GM12878 (cell line): ENCODE results near the gene TRIM72. TPM values are rescaled to one million over a fixed set of nuclear protein-coding genes. Genes with fewer than 3 reads are reported as not detected.

ENCODE experiments used
- ATAC-seq: fragments of 200-7000 bp; cut with Tn5 transposase; 3 replicates; pipeline ENCODE4 v1.9.1; 2020; ENCODE audit warnings: mild to moderate bottlenecking, moderate library complexity
- BruUV-seq: library from RNA; stranded (reverse); fragments of 400-500 nt; replicated peaks from 2 replicates; lab custom pipeline; 2021; lab: Mats Ljungman, UMichigan
- CTCF ChIA-PET: fragments of 300-600 bp; sonication (Branson Sonifier 250); formaldehyde crosslinking; extraction: SDS; loops from one replicate; lab custom pipeline; 2021; ENCODE audit warnings: inconsistent platforms; lab: Yijun Ruan, JAX
- POLR2A ChIA-PET: fragments of 350-600 bp; formaldehyde crosslinking; extraction: SDS; loops from one replicate; lab custom pipeline; 2021; ENCODE audit warnings: inconsistent platforms; lab: Charles Lee
- RAD21 ChIA-PET: fragments of 300-600 bp; sonication (Branson Sonifier 250); formaldehyde crosslinking; loops from one replicate; lab custom pipeline; 2023; ENCODE audit warnings: antibody characterized with exemption; ENCODE audit not compliant: unreplicated experiment; lab: Charles Lee
- SMC1A ChIA-PET: fragments of 300-600 bp; sonication (Branson Sonifier 250); formaldehyde crosslinking; loops from one replicate; lab custom pipeline; 2023; ENCODE audit not compliant: unreplicated experiment, uncharacterized antibody; lab: Charles Lee
- DNase-seq: peaks from one replicate; pipeline ENCODE4 v3.0.0-alpha.2; 2011; ENCODE audit warnings: low read depth, low spot score
- FAIRE-seq: peaks from 3 replicates; lab custom pipeline; 2011; peaks lifted over from hg19 to GRCh38; lab: Jason Lieb, UNC
- H2AFZ ChIP-seq: 2 replicates; pipeline ENCODE4 v1.6.0; 2011; ENCODE audit warnings: low read depth, low read length, control low read depth; ENCODE audit not compliant: control insufficient read depth
- H3K27ac ChIP-seq: 2 replicates; pipeline ENCODE4 v1.5.1; 2011; ENCODE audit warnings: control low read depth; ENCODE audit not compliant: control insufficient read depth, insufficient read depth
- H3K27me3 ChIP-seq, 2 experiments: replicated peaks in 1 of 2; 2 replicates each; pipeline versions ENCODE4 v1.6.0 to v1.6.1; 2011; ENCODE audit warnings: low read length in 1 of 2; ENCODE audit not compliant: control insufficient read depth in 2 of 2, insufficient read depth in 2 of 2
- H3K36me3 ChIP-seq, 2 experiments: 2 replicates each; pipeline ENCODE4 v1.5.1; 2011; ENCODE audit warnings: low read length in 1 of 2; ENCODE audit not compliant: control insufficient read depth in 2 of 2, insufficient read depth in 2 of 2
- H3K4me1 ChIP-seq: 2 replicates; pipeline ENCODE4 v1.6.1; 2011; ENCODE audit warnings: mild to moderate bottlenecking, low read length, moderate library complexity, mixed read lengths; ENCODE audit not compliant: control insufficient read depth, insufficient read depth
- H3K4me2 ChIP-seq: 2 replicates; pipeline ENCODE4 v1.6.0; 2011; ENCODE audit warnings: control low read depth; ENCODE audit not compliant: control insufficient read depth, insufficient read depth
- H3K4me3 ChIP-seq: fragments of 200-600 bp; sonication (generic); 2 replicates; pipeline ENCODE4 v1.5.1; 2016
- H3K79me2 ChIP-seq: 2 replicates; pipeline ENCODE4 v1.6.0; 2011; ENCODE audit warnings: low read length; ENCODE audit not compliant: control insufficient read depth, insufficient read depth
- H3K9ac ChIP-seq: 2 replicates; pipeline ENCODE4 v1.8.0; 2011; ENCODE audit warnings: low read length, control low read depth, mixed read lengths; ENCODE audit not compliant: control insufficient read depth, insufficient read depth
- H3K9me3 ChIP-seq: replicated peaks from 3 replicates; pipeline ENCODE4 v1.5.1; 2011; ENCODE audit warnings: mild to moderate bottlenecking, low read length; ENCODE audit not compliant: control insufficient read depth, insufficient read depth
- H4K20me1 ChIP-seq: 2 replicates; pipeline ENCODE4 v1.6.0; 2011; ENCODE audit not compliant: control insufficient read depth, insufficient read depth
- BACH1 ChIP-seq: fragments of 450-650 bp; IDR thresholded peaks from 2 replicates; pipeline ENCODE4 v1.6.1; 2017; ENCODE audit warnings: mild to moderate bottlenecking, borderline replicate concordance
- BMI1 ChIP-seq: fragments of 450-650 bp; IDR thresholded peaks from 2 replicates; pipeline ENCODE4 v1.6.1; 2016; ENCODE audit warnings: mild to moderate bottlenecking, moderate library complexity, borderline replicate concordance
- CTCF ChIP-seq, 3 experiments: IDR thresholded peaks in 2 of 3; conservative IDR thresholded peaks in 1 of 3; 2 replicates each; pipeline ENCODE4 v1.5.1; 2011; ENCODE audit warnings: low read depth in 3 of 3, low read length in 3 of 3, mild to moderate bottlenecking in 3 of 3, control low read depth in 2 of 3, moderate library complexity in 2 of 3, inconsistent platforms in 1 of 3, mixed read lengths in 1 of 3; ENCODE audit not compliant: control insufficient read depth in 2 of 3, insufficient read depth in 1 of 3; ENCODE audit errors: extremely low read depth in 1 of 3
- EGR1 ChIP-seq, 2 experiments: IDR thresholded peaks; 1 replicate in 1 of 2; 2 replicates in 1 of 2; pipeline ENCODE4 v1.6.1; 2011 to 2012; ENCODE audit warnings: low read depth in 2 of 2, low read length in 2 of 2, borderline replicate concordance in 1 of 2, mild to moderate bottlenecking in 1 of 2, moderate library complexity in 1 of 2
- MEF2B ChIP-seq: fragments of 450-650 bp; IDR thresholded peaks from 2 replicates; pipeline ENCODE4 v1.6.1; 2018; ENCODE audit warnings: mild to moderate bottlenecking, moderate library complexity; ENCODE audit not compliant: partially characterized antibody, poor library complexity, severe bottlenecking
- NFYA ChIP-seq: IDR thresholded peaks from 2 replicates; pipeline ENCODE4 v1.6.1; 2011; ENCODE audit warnings: low read depth, mild to moderate bottlenecking, low read length, improper control_type of control experiment, borderline replicate concordance
- RBBP5 ChIP-seq: fragments of 200-600 bp; sonication (generic); conservative IDR thresholded peaks from 2 replicates; pipeline ENCODE4 v1.6.1; 2016
- WRNIP1 ChIP-seq: IDR thresholded peaks from 2 replicates; pipeline ENCODE4 v1.6.1; 2011; ENCODE audit warnings: low read depth, low read length, improper control_type of control experiment, borderline replicate concordance
- ZBTB11 ChIP-seq: fragments of 450-650 bp; formaldehyde crosslinking; IDR thresholded peaks from 2 replicates; pipeline ENCODE4 v1.5.0; 2022; ENCODE audit warnings: mild to moderate bottlenecking, missing genetic modification characterization
- WGBS: methylation state at CpG from one replicate; pipeline ENCODE4 v1.1.6; 2016; ENCODE audit warnings: low lambda C conversion rate; ENCODE audit not compliant: insufficient replicate concordance, insufficient coverage; ENCODE audit errors: missing lambda C conversion rate; 5-methylcytosine and 5-hydroxymethylcytosine counted together
- in situ Hi-C: fragments of 300-500 bp; cut with MboI; formaldehyde crosslinking; loops from 9 replicates; pipeline ENCODE4 v1.14.3; 2018; ENCODE audit warnings: mixed read lengths
- intact Hi-C: fragments of 100-400 bp; cut with micrococcal nuclease; formaldehyde crosslinking; loops from one replicate; pipeline ENCODE4 v1.14.2; 2022; ENCODE audit not compliant: unreplicated experiment
- polyA plus RNA-seq, 11 experiments: library from polyadenylated mRNA; depleted of rRNA in 4 of 11; unstranded in 6 of 11; stranded (reverse) in 5 of 11; fragments of >200 nt; fragmentation: Nextera tagmentation in 4 of 11; fragmentation: Illumina TruSeq in 1 of 11; extraction: Ambion mirVana in 4 of 11; extraction: Trizol in 1 of 11; gene quantifications; 1 replicate in 1 of 11; 2 replicates in 10 of 11; pipeline versions ENCODE4 v1.2.1 to v1.2.3, GENCODE V29; 2011 to 2016; ENCODE audit warnings: inconsistent platforms in 2 of 11, missing spikeins in 2 of 11, low read depth in 1 of 11
- total RNA-seq, 4 experiments: library from RNA; depleted of rRNA in 3 of 4; stranded (reverse); fragments of >200 nt in 3 of 4; fragmentation: Illumina TruSeq in 1 of 4; extraction: Trizol in 1 of 4; gene quantifications; 2 replicates each; pipeline versions ENCODE4 v1.2.1 to v1.2.3, GENCODE V29; 2013 to 2021

The TRIM72 gene
- total and polyA plus RNA-seq, 10 of the 15 experiments (the other 5 are each of a cell fraction or from before 2014, with no cell fraction given), result 0.03 to 1.2 (median 0.23) TPM; not detected in 1

GRCh38 chr16:31213342-31213741 is 577 bp upstream of the TRIM72 start:
- no peak overlapping the region for H3K9ac ChIP-seq
- no peak overlapping the region for H3K4me2 ChIP-seq
- no peaks in the 10 kb centered on the region for H4K20me1 ChIP-seq
- no peaks in the 10 kb centered on the region for H3K36me3 ChIP-seq
- no peak overlapping the region for H3K27ac ChIP-seq
- peaks cover 14% of the 10 kb centered on the region for H3K4me1 ChIP-seq
- H3K27me3 ChIP-seq, result peaks cover 14 to 18% of the 10 kb centered on the region in 2 experiments
- H2AFZ ChIP-seq, result no peak overlapping the region
- ChIA-PET POLR2A (interaction anchor here (0.6 to 1.1 kb wide), 3 partner anchors 31 to 657 kb away, joined by 3 to 4 read pairs (median 3); no protein-coding TSS in a partner anchor), SMC1A (interaction anchor here (0.9 kb wide), 2 partner anchors 88 to 93 kb away, joined by 3 read pairs; no protein-coding TSS in a partner anchor), CTCF (no interaction called here), RAD21 (no interaction called here)
- BruUV-seq, result no TSS peak
- 92% methylated on average over 1 of the region's 1 CpG for WGBS
- in situ Hi-C loops (no loop called here), intact Hi-C loops (no loop called here)
- no peaks in the 10 kb centered on the region for H3K9me3 ChIP-seq
- ATAC-seq (no peak), FAIRE-seq (no peak), DNase-seq (no peak)
- H3K4me3 ChIP-seq, result no peak overlapping the region
- no peak for TF ChIP-seq NFYA
- no peak for TF ChIP-seq WRNIP1
- TF ChIP-seq BACH1, result no peak
- TF ChIP-seq BMI1, result no peak
- TF ChIP-seq RBBP5, result no peak
- TF ChIP-seq CTCF (IDR thresholded peaks at IDR 0.05 in 2 of 3, conservative IDR thresholded peaks at IDR 0.05 in 1 of 3; ENCODE audit: control insufficient read depth in 2 of 3, extremely low read depth in 1 of 3, insufficient read depth in 1 of 3, low read depth in 3 of 3, low read length in 3 of 3), result no peak
- no peak for TF ChIP-seq EGR1 (IDR thresholded peaks at IDR 0.05; ENCODE audit: borderline replicate concordance in 1 of 2, low read depth in 2 of 2, low read length in 2 of 2)
- no peak for TF ChIP-seq ZBTB11 (CRISPR knock-in tag)
- TF ChIP-seq MEF2B, result no peak
- H3K79me2 ChIP-seq, result no peaks in the 10 kb centered on the region
